Measurements from ENCODE around the gene NFIA.
"Not testable (repeated sequence)": the region's sequence is repeated elsewhere in the genome, so short reads cannot be mapped to it uniquely, and the experiment has no call there.

The NFIA gene

GRCh38 chr1:61457526-61458040, 375.2 kb downstream of the NFIA start:
- no peak for DNase-seq (ENCODE audit: low read depth)

DNA sequence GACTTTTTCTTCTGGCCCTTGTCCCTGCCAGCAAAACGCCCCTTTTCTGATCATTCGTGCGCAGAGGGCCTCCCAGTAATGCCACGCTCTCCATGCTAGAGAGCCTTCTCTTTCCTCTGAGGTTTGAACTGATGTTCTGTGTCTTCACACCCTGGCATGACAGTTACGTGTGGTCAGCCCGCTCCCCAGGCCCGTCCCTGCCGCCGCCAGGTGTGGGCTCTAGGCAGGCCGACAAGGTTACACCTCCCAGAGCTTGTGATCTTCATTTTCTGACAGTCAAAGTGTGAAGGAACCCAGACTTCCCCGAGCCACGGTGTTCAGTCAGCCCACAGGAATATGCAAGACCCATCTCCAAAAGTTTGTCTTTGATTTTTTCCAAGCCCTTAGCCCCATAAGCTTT, 377.0 kb downstream of the NFIA start:
- DNase-seq (ENCODE audit: low read depth) = no peak

- DNase-seq (ENCODE audit: low read depth) = no peak
These were observed 377.8 kb downstream of the NFIA start for GRCh38 chr1:61460191-61460590.

DNA sequence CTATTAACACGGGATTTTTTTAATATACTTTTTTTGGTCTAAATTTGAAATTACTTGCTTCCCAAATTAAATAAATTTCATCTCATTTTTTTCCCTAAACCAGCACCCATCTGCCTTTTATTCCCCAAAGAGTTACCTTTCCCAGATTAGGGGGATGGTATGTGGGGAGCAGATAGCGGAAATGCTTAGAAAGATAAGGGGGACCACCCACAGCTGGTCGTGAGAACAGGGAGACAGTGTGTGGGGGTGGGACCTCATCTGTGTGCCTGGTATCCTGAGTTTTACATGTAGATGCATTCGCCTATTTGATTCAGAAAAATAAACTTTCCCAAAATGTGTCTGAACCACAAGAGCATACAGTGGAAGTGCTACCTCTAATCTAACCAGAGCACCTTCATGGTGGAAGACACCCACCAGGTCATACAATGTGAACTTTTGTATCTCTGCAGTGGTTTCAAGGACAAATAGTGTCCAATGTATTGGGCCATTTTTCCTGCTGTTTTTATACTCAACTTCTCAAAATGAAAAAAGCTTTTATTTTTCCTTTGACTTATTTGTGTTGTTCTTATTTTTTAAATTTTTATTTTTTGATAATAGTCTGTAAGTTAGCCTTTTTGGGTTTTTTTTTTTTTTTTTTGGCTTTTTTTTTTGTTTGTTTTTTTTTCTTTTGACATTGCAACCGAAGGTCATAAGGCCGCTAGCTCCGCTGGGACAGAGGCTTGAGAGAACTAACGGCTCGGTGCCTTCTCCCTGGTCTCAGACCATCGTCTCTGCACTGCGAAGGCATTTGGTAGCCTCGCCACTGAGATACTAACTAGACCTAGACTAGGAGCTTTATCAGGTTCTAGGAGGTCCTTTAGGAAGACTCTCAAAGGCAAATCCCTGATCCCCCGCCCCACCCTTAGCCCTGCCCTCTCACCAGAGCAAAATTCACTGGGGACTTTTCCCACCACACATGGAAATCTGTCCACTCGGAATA, 379.3 kb downstream of the NFIA start:
- DNase-seq (ENCODE audit: low read depth) = no peak

- no peak for DNase-seq (ENCODE audit: low read depth)
These were observed 380.3 kb downstream of the NFIA start for GRCh38 chr1:61462628-61463027.

DNA sequence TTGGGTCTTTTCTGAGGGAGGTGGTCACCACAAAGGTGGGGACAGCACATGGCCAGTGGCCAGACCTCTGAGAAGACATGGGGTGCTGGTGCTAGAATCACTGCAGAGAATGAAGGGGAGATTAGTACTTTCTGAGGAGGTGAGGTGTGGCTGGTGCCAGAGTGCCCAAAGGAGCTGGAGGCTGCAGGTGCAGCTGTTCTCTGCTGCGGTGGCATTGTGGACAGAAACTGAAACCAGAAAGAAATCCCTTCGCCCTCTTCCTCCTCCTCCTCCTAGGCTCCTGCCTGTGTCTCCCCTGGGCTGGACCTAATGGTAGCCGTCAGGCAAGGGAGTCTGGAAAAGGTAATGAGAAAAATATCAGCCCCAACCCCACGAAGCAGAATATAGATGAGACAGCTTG, 380.9 kb downstream of the NFIA start:
- no peak for DNase-seq (ENCODE audit: low read depth)

DNA sequence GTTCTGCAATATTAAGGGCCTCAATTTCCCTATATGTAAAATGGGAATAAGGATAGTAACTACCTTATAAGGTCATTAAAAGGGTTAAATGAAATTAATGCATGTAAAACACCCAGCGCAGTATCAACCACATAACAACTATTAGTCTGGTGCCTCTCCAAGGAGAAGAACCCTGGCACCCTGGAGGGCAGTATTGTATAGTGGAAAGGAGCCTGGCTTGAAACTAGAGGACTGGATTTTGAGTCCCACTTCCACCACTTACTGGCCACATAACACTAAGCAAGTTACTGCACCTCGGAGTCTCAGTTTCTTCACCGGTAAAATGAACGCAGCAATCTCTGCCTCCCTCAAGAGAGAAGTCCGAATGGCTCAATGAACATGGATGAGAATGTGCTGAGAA, 385.5 kb downstream of the NFIA start:
- DNase-seq (ENCODE audit: low read depth) = not testable (repeated sequence)

GRCh38 chr1:61469365-61469764, 387.0 kb downstream of the NFIA start:
- DNase-seq (ENCODE audit: low read depth) = no peak

GRCh38 chr1:61472876-61473275, 390.5 kb downstream of the NFIA start:
- no peak for DNase-seq (ENCODE audit: low read depth)

DNA sequence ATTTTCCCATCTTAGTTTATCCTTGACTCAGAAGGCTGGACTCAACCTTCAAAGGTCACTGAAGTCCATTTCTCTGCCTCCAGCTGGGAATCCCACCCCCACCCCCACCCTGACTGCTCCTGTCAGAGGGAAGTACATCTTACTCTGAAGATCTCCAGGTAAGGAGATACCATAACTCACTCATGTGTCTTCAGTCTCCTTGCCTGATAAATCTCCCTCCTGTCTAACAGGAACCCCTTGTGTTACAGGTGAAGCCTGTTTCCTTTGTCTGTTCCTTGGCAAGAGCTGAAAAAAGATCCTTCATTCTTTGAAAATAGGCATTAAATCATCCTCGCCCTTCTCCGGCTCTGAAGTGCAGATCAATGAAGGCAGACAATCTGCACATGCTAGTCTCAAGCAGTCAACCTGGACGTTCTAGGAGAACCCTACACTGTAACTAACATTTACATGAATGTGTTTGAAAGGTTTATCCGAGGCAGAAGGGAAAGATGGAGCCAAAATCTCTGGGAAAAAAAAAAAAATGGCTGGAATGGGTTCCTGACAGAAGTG, 392.0 kb downstream of the NFIA start:
- DNase-seq (ENCODE audit: low read depth) = no peak

GRCh38 chr1:61474963-61475362, 392.6 kb downstream of the NFIA start:
- no peak for DNase-seq (ENCODE audit: low read depth)

DNA sequence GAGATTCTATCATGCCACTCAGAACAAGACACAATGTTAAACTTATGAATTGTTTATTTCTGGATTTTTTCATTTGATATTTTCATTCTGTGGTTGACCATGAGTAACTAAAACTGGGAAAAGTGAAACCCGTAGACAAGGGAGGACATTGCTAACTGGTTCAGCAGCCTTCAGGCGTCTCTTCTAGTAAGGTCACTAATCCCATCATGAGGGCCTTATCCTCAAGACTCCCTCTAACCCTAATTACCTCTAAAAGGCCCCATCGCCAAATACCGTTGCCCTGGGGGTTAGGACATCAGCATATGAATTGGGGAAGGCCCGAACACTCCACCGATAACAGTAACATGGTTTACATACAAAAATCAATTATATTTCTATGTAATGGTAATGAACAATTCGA, 394.9 kb downstream of the NFIA start:
- no peak for DNase-seq (ENCODE audit: low read depth)

DNA sequence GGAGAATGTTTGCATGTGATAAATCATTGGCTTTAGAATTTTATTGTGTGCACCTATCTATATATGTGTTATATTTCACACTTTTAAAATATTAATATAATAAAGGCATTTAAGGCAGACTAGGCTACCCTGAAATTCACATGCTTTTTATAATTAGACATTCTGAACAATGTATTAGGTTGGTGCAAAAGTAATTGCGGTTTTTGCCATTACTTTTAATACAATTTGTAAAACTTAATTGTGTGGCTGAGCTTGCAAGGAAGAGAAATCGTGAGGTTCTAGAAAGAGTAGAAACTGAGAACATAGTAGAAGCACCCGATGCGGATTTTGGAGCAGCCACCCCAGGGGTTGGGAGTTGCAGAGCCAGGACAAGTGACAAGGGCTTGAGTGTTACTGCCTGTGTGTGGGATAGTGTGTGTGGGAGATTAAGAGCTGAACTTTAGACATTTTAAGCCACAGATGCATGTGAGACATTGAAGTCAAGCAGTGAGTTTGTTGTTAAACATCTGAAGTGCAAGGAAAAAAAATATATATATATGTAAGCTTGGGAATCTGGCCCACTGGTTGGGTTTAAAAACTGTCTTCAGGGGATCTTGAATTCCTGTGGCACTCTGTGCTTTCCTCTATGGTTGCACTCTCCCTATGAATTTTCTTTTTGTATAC, 398.0 kb downstream of the NFIA start:
- DNase-seq (ENCODE audit: low read depth) = no peak

- no peak for DNase-seq (ENCODE audit: low read depth)
These were observed 399.0 kb downstream of the NFIA start for GRCh38 chr1:61481315-61481715.

DNA sequence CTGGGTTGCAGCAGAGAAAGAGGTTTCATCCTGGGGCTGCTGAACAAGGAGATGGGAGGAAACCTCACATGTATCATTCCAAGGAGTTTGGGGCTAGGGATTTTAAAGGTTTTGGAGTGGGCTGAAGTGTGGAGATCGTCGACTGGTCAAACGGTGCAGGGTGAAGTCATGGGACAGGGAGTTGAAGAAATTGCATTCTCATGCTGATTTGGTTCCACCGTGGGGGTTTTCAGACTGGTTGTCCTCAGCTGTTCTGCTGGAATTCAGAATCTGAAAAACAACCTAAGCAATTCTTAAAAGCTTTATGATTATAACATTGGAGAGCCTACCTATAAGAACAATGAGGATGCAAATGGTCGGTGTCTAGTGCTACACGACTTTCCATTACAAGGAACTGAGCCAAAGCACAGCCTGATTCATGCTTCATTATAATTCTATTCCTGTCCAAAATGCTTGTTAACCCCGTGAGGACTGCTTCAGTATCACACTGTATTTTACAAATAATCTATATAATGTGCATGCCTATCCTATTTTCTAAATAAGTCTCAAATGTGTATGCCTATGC, 399.9 kb downstream of the NFIA start:
- DNase-seq (ENCODE audit: low read depth) = no peak

DNA sequence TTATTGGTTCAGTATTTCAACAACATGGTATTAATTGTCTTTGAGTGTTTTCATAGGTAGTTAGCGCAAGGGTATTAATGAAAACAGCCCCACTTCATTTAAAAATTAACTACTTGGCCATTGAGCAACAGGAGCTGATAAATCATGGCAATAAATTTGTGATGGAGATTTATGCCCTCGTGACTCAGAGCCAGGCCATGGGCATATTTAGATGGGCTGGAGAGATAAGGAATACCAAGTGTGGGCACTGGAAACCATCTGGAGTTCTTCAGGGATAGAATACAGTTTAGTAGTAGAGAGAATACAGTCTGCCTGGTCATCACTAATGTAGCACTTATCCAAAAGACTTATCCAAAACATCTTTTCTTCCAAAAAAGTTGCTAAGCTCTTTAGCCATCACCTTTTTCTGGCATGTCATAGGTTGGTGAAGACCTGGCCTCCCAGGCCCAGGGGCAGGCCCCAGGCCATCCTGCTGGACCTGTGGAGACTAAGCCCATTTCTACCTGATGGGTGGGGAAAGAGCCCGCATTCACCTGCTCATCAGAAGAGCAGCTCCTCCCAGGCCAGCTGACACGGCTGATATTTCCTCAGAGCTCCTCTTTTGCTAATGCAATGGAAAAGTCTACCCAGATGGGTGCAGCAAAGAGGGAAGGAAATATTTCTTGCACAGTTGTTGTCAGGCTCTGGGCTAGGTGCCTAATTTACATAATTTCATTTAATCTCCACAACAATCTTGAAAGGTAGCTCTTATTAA, 404.6 kb downstream of the NFIA start:
- no peak for DNase-seq (ENCODE audit: low read depth)

- no peak for DNase-seq (ENCODE audit: low read depth)
These were observed 405.4 kb downstream of the NFIA start for GRCh38 chr1:61487801-61488200.

DNA sequence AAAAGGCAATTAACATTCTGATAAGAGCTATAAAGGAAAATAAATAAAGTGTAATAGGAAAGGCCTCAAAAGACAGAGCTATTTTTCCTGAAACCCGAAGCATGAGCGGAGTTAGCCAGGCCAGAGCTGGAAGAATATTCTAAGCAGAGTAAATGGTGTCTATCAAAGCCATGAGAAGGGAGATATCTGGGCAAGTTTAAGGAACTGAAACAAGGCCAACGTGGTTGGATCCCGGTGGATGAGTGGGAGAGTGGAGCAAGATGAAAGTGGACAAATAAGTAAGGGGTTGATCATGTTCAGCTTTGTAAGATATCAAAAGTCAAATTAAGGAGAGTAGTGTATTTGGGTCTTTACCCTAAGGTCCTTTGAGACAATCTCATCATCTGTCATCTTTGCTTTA, 408.6 kb downstream of the NFIA start:
- no peak for DNase-seq (ENCODE audit: low read depth)

- DNase-seq (ENCODE audit: low read depth) = no peak
These were observed 409.1 kb downstream of the NFIA start for GRCh38 chr1:61491497-61491896.

DNA sequence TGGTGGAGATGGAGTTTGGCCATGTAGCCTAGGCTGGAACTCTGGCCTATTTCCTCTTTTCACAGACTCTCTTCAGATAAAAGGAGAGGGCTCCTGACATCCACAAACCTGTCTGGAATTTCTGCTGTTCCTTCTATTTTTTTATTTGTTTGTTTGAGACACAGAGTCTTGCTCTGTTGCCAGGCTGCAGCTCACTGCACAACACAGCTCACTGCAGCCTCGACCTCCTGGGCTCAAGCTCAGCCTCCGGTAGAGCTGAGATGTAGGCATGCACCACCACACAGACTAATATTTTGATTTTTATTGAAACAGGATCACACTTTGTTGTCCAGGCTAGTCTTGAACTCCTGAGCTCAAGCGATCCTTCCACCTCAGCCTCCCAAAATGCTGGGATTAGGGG, 411.6 kb downstream of the NFIA start:
- DNase-seq (ENCODE audit: low read depth) = no peak

- no peak for DNase-seq (ENCODE audit: low read depth)
These were observed 414.1 kb downstream of the NFIA start for GRCh38 chr1:61496501-61496900.

DNA sequence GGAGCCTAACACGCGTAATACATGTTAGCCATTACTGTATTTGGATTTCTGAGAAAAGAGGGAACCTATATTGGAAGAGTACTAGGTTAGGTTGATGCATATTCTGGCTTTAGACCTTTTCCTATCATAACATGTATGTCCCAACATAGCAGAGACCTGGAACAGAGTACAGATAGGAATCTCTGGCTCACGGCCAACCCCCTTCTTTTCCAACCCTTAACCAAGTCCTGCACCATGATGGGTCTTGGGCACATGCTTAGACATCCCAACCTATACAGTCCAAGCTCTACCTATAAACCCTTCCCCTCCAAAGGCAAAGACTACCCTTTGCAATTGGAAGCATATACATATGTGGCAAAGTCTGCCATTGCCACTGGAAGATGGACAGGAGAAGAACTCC, 414.7 kb downstream of the NFIA start:
- DNase-seq (ENCODE audit: low read depth) = no peak

All from stimulated activated CD8-positive, alpha-beta memory T cell treated with anti-CD3 and anti-CD28 coated beads, Interleukin-15, amount 100 ng/mL, for 24 hours (primary cell).